ENCODE results near the gene CD38. TPM values are rescaled to one million over a fixed set of nuclear protein-coding genes. Genes with fewer than 3 reads are reported as not detected.

The CD38 gene
- total RNA-seq, 1 experiment from 2014 or later: not detected

DNA sequence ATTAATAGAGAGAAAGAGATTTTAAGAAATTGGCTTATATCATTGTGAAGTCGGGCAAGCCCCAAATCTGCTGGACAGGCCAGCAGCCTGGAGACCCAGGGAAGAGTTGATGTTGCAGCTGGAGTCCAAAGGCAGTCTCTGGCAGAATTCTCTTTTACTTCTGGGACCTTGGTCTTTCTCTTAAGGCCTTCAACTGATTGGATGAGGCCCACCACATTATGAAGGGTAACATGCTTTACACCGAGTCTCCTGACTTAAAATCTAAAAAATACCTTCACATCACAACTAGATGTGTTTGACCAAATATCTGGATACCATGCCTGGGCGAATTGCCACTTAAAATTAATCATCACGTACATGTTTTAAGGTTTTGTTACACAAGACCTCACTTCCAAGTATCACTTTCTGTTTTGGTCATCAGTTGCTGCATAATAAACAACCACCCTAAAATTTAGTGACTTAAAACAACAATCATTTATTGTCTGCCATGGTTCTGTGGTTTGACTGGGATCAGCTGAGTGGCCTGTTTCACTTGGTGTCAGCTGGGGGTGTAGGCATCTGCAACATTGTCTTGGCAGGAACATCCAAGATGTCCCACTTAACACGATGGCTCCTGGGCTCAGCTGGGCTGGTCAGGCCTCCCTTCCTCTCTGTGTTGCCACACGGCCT is 3.4 kb downstream of the CD38 start:
- Histone ChIP-seq H3K36me3 (ENCODE audit: control insufficient read depth in 1 of 2, insufficient read depth in 2 of 2, low read length in 2 of 2) (no peaks in the 10 kb centered on the region), H4K20me1 (ENCODE audit: insufficient read depth) (no peaks in the 10 kb centered on the region), H3K4me3 (replicated peaks in 1 of 2; ENCODE audit: low read depth in 1 of 2, low read length in 2 of 2) (no peak overlapping the region), H3K4me2 (ENCODE audit: low read length) (no peak overlapping the region), H3K27me3 (ENCODE audit: insufficient read depth, low read length) (no peaks in the 10 kb centered on the region), H3K27ac (ENCODE audit: low read depth, low read length) (no peak overlapping the region), H3K4me1 (ENCODE audit: control insufficient read depth in 1 of 2, insufficient read depth in 2 of 2, low read length in 2 of 2) (no peaks in the 10 kb centered on the region), H3K79me2 (ENCODE audit: insufficient read depth, low read length) (no peaks in the 10 kb centered on the region), H3K9me3 (ENCODE audit: control insufficient read depth in 1 of 2, insufficient read depth in 1 of 2, low read depth in 1 of 2, low read length in 2 of 2) (no peaks in the 10 kb centered on the region), H3K9me2 (ENCODE audit: insufficient read depth) (no peaks in the 10 kb centered on the region), H3K9ac (ENCODE audit: low read length) (no peak overlapping the region), H2AFZ (ENCODE audit: low read depth, low read length, poor library complexity, severe bottlenecking) (no peak overlapping the region)
- ATAC-seq (no peak), DNase-seq (ENCODE audit: low read depth, low spot score) (no peak)
- ChIA-PET POLR2A (no interaction called here), RAD21 (ENCODE audit: low non-redundant PET in 1 of 2, low total read pairs in 2 of 2, uncharacterized antibody in 2 of 2, unreplicated experiment in 2 of 2) (no interaction called here), CTCF (no interaction called here)
- intact Hi-C loops (cut with micrococcal nuclease): no loop called here
- TF ChIP-seq JUND (IDR thresholded peaks at IDR 0.05) (no peak), EGR1 (IDR thresholded peaks at IDR 0.05; ENCODE audit: low read depth) (no peak), EZH2phosphoT487 (IDR thresholded peaks at IDR 0.05; ENCODE audit: borderline replicate concordance) (no peak)
- TF ChIP-seq, protein P1, sequence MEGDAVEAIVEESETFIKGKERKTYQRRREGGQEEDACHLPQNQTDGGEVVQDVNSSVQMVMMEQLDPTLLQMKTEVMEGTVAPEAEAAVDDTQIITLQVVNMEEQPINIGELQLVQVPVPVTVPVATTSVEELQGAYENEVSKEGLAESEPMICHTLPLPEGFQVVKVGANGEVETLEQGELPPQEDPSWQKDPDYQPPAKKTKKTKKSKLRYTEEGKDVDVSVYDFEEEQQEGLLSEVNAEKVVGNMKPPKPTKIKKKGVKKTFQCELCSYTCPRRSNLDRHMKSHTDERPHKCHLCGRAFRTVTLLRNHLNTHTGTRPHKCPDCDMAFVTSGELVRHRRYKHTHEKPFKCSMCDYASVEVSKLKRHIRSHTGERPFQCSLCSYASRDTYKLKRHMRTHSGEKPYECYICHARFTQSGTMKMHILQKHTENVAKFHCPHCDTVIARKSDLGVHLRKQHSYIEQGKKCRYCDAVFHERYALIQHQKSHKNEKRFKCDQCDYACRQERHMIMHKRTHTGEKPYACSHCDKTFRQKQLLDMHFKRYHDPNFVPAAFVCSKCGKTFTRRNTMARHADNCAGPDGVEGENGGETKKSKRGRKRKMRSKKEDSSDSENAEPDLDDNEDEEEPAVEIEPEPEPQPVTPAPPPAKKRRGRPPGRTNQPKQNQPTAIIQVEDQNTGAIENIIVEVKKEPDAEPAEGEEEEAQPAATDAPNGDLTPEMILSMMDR (IDR thresholded peaks at IDR 0.05 in 2 of 3, conservative IDR thresholded peaks at IDR 0.05 in 1 of 3; ENCODE audit: borderline replicate concordance in 1 of 3, insufficient read depth in 1 of 3, low read depth in 2 of 3, low read length in 2 of 3): no peak
- no TSS peak for BruUV-seq (replicated peaks)

DNA sequence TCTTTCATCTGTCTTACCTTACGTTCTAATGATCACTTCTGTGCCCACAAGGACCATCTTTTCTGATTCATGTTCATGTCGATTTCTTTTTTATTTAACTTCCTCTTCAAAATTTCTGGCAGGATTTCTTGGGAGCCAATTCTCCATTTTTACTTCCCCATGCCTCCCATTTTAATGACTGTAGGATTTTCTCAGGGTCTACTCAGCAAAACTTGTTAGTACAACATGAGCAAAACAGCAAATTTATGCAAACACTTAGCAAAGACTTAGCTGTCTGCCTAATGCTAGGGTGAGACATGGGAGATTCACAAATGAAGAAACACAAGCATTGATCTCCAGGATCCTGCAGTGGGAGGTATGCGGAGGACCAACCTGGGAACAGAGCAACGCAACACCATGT is 5.5 kb downstream of the CD38 start:
- RAD21 ChIA-PET (ENCODE audit: low non-redundant PET in 1 of 2, low total read pairs in 2 of 2, uncharacterized antibody in 2 of 2, unreplicated experiment in 2 of 2): no interaction called here
- Histone ChIP-seq H3K9ac (ENCODE audit: low read length) (no peak overlapping the region), H3K27me3 (ENCODE audit: insufficient read depth, low read length) (no peaks in the 10 kb centered on the region), H3K9me3 (ENCODE audit: control insufficient read depth in 1 of 2, insufficient read depth in 1 of 2, low read depth in 1 of 2, low read length in 2 of 2) (no peaks in the 10 kb centered on the region), H2AFZ (ENCODE audit: low read depth, low read length, poor library complexity, severe bottlenecking) (no peak overlapping the region), H3K27ac (ENCODE audit: low read depth, low read length) (no peak overlapping the region), H3K79me2 (ENCODE audit: insufficient read depth, low read length) (no peaks in the 10 kb centered on the region), H3K9me2 (ENCODE audit: insufficient read depth) (no peaks in the 10 kb centered on the region), H4K20me1 (ENCODE audit: insufficient read depth) (no peaks in the 10 kb centered on the region), H3K4me3 (replicated peaks in 1 of 2; ENCODE audit: low read depth in 1 of 2, low read length in 2 of 2) (no peak overlapping the region), H3K36me3 (ENCODE audit: control insufficient read depth in 1 of 2, insufficient read depth in 2 of 2, low read length in 2 of 2) (no peaks in the 10 kb centered on the region), H3K4me2 (ENCODE audit: low read length) (no peak overlapping the region), H3K4me1 (ENCODE audit: control insufficient read depth in 1 of 2, insufficient read depth in 2 of 2, low read length in 2 of 2) (no peaks in the 10 kb centered on the region)
- ATAC-seq (no peak), DNase-seq (ENCODE audit: low read depth, low spot score) (no peak)
- TF ChIP-seq TCF7L2 (IDR thresholded peaks at IDR 0.05; ENCODE audit: borderline replicate concordance, extremely low read depth, insufficient read depth, insufficient read length) (no peak), ZNF274 (IDR thresholded peaks at IDR 0.05; ENCODE audit: low read depth, low read length) (no peak), FOSL1 (IDR thresholded peaks at IDR 0.05; ENCODE audit: low read depth) (no peak), EZH2phosphoT487 (IDR thresholded peaks at IDR 0.05; ENCODE audit: borderline replicate concordance) (no peak), EGR1 (IDR thresholded peaks at IDR 0.05; ENCODE audit: low read depth) (no peak), POLR2A (IDR thresholded peaks at IDR 0.05; ENCODE audit: borderline replicate concordance, extremely low read depth, insufficient read depth, insufficient read length) (no peak), RAD21 (IDR thresholded peaks at IDR 0.05; ENCODE audit: low read depth) (no peak), EZH2 (IDR thresholded peaks at IDR 0.05) (no peak), YY1 (IDR thresholded peaks at IDR 0.05; ENCODE audit: extremely low read depth, insufficient replicate concordance, low read depth, low read length) (no peak)
- TF ChIP-seq, protein P2, sequence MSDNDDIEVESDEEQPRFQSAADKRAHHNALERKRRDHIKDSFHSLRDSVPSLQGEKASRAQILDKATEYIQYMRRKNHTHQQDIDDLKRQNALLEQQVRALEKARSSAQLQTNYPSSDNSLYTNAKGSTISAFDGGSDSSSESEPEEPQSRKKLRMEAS (IDR thresholded peaks at IDR 0.05): no peak
- CTCF ChIA-PET: no interaction called here
- BruUV-seq (replicated peaks): no TSS peak
- POLR2A ChIA-PET: no interaction called here
- intact Hi-C loops (cut with micrococcal nuclease): no loop called here

All from HCT116 (cell line).